HG03095 (cell line): ENCODE results near the gene DTL.

ENCODE experiments used
- ATAC-seq: cut with Tn5 transposase; IDR thresholded peaks from one replicate; pipeline ENCODE4 v1.9.1; 2021; ENCODE audit warnings: moderate library complexity; ENCODE audit not compliant: unreplicated experiment

Gene DTL

DNA sequence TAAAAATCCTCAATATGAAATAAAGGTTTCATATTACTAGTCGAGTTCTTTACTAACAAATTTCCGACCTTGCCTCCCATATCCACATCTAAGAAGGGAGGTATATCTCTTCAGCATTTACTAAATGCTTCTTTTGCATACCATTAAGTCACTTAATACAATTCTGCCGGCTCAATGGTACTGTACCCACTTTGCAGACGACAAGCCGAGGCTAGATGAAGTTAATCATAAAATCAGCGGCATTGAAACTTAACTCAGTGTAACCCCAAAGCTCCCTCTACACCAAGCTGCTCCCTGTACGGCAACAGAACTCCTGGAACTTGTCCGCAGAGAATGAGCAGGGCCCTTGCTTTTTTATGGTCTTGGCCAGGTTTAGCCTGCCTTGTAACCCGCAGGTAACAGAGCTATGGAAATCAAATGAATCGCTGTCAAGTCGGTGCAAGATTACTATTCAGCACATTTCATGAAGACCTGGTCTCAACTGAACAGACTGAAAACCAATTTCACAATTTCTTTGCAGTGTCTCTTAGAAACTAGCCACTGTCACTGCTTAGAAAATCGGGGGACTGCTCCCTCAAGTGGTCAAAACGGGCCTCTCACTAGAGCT, 929 bp upstream of the DTL start:
- ATAC-seq = peak; percentile 5

DNA sequence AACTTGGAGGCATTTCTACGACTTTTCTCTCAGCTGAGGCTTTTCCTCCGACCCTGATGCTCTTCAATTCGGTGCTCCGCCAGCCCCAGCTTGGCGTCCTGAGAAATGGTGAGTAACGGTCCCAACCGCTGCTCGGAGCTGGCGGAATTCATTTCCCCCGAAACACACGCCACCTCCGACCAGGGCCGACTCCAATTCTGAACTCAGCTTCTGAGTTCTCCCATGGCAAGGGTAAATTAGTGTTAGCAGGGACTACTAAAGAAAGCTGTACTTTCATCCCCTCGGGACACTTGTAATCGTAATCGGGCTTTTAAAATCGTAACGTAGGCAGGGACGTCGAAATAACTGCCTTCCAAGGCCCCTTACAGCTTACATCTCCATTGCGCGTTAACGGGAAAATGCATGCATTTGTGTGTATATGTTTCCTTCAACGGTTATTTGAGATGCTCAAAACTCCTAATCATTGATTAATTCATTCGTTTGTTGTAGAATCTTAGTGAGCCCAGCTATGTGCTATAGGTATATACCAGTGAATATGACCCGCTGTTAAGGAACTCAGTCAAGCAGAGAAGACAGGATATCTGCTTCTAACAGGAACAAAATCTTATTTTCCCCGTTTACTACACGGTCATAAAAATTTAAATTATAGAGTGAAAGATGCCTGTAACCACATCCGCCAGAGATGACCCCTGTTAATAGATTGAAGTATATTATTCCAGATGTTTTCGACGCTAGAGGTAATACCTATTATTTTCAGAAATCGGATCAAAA, 472 bp downstream of the DTL start:
- ATAC-seq = peak; percentile 7

DNA sequence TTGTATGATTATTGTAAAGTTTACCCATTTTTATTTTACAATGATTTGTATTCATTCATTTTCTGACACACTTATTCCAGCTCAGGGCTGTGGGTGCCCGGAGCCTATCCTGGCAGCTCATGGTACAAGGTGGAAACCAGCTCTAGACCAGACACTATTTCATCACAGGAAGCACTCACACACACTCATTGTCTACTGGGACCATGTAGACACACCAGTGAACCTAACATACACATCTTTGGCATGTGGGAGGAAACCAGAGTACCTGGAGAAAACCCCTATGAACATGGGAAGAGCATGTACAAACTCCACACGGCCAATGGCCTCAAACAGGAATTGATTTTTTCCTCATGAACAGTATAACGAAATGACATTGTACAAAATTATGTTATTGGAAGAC, 2.4 kb downstream of the DTL start:
- ATAC-seq = no peak

DNA sequence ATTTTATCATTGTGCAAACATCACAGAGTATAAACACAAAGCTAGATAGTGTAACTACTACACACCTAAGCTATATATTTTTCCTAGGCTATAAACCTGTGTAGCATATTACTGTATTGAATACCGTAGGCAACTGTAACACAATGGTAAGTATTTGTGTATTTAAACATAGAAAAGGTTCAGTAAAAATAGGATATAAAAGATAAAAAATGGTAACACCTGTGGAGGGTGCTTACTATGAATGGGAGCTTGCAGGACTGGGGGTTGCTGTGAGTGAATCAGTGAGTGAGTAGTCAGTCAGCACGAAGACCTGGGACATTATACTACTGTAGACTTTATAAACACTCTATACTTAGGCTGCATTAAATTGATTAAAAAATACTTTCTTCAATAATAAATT, 4.1 kb downstream of the DTL start:
- ATAC-seq = no peak

DNA sequence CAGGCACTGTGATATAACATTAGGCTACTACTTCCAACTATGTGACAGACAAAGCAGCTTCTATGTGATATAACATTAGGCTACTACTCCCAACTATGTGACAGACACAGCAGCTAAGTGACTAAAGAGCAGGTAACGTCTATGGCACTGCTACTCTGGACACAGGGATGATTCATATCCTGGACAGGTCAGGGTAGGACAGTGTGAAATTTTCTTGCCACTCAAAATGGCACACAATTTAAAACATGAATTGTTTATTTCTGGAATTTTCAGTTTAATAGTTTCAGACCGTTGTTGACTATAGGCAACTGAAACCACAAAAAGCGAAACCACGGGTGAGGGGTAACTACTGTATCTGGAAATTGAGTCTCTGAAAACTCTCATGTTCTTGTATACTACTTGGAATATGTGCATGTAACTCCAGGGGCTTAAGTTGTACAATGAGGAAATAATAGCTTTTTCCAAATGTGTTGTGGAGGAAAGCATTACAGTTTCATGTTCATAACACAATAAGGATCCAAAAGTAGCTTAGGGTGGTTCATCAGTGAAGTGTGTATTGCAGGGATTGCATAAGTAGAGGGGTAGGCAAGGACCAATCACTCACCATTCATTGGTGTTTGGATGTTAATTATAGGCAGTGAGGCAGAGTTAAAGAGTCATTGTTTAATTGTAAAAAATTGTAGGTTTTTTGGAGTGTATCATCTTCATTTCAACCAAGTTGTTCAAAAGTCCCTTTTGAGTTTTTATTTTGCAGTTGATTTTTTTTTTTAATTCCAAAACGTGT, 5.3 kb downstream of the DTL start:
- ATAC-seq = no peak

DNA sequence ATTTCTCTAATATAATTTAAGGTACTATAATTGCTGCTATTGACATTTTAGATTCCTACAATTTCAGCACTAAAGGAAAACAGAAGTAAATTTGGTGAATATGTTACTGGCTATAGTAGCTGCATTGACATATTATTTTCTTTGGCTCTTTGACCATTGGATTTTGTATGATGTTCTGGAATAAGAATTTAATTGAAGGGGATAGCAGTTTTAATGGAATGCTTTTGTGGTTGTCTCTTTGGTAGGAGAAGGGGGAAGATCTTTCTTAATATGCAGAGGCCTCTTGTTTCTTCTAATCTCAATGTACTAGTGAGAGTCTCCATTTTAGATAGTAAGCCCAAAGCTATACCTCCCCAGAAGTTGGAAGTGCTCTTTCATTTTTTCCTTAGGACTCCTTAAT, 6.9 kb downstream of the DTL start:
- ATAC-seq = no peak

DNA sequence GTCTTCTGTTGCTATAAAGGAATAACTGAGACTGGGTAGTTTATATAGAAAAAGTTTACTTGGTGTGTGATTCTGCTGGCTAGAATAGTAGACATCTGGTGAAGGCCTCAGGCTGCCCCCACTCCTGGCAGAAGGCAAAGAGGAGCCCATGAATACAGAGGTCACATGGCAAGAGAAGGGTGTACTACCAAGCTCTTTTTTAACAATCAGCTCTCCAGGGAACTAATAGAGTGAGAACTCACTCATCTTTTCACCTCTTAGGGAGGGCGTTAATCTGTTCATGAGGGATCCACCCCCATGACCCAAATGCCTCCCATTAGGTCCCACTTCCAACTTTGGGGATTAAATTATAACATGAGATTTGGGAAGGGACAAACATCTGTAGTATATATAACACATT, 9.3 kb downstream of the DTL start:
- ATAC-seq = no peak

DNA sequence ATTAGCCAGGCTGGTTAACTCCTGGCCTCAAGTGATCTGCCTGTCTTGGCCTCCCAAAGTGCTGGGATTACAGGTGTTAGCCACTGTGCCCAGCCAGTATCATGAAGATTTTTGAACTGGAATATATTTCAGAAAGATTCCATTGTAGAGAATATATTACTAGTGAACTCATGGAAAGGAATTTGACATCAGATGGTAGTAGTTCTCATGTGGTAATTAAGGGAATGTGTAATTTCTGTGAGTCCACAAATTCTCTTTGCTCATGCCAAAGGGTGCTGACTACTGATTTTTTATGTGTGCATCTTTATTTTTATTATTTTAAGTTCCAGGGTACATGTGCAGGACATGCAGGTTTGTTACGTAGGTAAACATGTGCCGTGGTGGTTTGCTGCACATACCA, 10.4 kb downstream of the DTL start:
- no peak for ATAC-seq

DNA sequence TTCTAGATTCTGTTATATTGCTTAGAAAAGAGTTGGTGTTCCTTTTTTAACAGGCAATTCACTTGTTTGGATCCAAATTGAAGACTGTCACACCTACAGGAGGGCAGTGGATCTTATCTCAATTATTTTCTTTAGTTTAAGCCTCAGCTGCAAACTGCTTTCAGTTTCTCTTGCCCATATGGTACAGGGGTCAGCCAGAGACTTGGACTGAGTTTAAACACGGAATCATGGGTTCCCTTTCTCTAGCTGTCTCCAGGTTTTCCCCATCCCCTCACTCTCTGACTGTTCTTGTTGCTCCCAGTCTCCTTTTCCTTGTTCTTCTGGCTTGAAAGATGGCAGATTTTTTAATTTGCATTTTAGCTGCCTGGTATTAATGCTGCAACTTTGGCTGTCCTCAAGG, 18.4 kb downstream of the DTL start:
- ATAC-seq = no peak

DNA sequence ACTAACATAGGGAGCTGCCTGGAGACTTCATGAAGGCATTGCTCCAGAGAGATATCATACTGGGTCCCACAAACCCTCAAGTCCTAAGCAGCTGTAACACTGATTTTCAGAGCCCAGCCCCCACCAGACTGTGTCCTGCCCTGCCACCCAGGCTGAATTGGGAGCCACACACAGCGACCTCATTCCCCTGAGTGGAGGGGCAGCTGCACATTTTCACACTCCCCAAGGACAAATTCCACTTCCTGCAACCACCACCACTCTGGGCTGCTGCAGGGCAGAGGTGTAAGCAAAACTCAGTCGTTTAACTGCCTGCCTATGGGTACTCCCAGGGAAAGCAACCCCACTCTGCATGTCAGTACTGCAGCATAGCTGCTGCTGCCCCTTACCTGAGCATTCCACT, 19.8 kb downstream of the DTL start:
- no peak for ATAC-seq

DNA sequence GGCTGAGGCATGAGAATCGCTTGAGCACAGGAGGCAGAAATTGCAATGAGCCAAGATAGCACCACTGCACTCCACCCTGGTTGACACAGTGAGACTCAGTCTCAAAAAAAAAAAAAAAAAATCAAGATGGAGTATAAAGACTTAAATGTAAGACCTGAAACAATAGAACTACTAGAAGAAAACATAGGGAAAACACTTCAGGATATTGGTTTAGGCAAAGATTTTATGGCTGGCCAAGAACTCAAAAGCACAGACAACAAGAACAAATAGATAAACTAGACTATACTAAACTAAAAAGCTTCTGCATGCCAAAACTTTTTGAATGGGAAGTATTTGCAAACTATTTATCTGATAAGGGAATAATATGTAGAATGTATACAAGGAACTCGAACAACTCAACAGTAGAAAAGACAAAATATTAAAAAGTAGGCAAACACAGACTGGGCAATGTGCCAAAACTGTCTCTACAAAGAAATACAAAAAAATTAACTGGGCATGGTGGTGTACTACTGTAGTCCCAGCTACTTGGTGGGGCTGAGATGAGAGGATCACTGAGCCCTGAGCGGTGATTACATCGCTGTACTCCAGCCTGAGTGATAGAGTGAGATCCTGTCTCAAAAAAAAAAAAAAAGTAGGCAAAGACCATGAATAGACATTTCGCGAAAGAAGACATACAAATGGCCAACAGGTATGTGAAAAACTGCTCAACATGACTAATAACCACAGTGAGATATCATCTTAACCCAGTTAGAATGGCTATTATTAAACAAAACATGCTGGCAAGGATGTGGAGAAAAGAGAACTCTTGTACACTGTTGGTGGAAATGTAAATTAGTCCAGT, 25.3 kb downstream of the DTL start:
- no peak for ATAC-seq

DNA sequence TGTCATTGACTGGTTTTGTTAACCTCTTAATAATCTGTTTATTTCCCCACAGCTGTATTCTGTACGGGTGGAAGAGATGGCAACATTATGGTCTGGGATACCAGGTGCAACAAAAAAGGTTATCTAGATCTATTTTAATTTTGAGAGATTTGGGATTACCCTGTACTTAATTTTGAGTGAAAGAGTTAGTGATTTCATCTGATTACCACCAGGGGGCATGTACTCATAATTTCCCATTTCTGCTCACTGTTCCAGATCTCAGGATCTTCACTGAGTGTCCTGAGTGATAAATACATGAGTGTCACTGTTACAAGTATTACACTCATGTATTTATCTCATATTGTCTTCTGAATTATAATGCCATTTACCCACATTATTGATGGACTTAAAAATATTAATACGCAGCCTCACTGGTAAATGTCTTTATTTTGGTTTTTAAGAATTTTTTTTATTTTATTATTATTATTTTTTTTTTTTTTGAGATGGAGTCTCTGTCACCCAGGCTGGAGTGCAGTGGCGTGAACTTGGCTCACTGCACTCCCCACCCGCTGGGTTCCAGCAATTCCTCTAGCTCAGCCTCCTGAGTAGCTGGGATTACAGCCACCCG, 27.4 kb downstream of the DTL start:
- no peak for ATAC-seq

DNA sequence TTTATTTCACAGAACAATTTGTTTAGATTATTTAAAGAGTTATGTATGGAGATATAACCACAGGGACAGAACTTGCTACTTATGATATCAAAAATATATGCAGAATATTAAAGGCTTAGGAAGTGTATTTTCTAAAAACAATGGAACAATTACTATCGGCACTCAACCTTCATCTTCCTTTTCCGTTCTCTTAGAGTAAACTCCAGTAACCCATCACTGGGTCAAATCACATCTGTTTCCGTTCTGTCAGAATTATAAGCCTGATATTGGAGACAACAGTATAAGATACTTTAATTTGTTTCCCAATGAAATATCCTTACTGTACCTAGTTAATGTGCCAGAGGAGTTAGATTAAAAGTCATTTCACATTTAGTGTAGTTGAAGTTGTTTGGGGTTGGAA, 32.2 kb downstream of the DTL start:
- ATAC-seq = no peak

DNA sequence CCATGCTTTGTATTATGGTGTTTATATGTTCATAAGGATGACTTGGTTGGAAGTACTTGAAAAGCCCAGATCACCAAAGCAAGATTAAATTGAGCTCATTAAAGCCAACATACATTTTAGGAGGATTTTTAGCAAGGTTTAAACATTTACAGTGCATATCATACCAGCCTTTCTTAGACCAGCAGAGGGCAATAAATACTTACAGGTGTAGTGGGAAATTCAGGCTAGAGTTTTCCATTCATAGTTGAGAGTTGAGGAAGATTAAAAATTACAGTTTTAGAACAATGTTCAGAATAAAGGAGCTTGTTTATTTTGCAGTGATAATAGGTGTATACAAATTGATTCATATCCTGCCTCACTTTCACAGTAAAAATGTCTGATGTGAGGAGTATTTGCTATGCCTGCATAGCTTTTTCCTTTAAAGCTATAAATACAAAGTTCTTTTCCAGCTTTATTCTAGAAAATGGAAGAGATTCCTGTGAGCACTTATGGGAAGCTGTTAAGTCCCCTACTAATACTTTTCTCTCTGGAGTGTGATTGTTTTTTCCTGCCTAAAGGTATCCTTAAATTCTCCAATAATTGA, 35.3 kb downstream of the DTL start:
- no peak for ATAC-seq

DNA sequence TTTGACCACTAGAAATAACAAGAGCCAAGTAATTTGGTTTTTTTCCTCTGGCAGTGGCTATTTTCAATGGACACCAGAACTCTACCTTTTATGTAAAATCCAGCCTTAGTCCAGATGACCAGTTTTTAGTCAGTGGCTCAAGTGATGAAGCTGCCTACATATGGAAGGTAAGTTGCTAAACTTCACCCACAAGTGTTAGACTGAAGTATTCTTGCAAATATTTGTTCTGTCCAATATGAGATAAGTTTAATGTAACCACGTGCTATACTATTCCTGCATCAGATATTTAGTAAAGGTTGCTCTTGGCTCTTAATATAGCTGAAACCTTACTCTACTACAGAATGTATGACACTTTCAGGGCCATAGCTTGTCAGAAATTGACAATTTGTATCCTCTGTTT, 36.5 kb downstream of the DTL start:
- no peak for ATAC-seq

DNA sequence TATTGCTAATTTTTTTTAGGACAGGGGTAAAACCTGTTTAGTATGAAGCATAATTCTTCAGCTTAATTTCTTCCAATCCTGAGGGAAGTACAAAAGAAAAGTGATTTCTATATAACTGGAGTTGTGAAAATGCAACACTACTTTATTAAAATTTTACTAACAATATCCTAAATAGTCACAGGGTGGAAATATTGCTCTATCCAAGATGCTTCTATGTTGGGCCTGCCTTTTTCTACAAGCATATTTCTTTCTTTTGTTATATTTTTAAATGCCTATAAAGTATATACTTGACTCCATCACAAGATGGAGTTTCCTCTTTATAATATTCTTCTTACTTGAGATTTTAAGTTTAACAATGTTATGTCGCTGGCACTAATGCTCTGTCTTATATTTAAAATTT, 37.9 kb downstream of the DTL start:
- no peak for ATAC-seq

DNA sequence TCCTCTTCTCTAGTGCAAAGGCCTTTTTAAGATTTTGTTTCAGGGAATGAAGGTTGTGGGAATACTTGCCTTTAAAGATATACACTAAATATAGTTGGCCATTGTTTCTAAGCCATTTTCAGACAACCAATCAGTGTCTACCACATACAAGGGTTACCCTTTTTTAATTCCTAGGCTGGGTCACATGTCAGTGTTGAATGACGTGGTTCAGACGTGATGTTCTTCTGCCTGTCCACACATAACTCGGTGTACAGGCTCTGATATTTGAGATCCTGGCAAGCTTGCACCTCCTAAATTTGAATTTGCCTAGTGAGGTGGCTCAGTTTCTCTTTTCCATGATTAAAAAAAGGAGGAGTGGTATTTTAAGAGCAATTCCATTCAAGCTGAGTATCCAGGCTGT, 38.8 kb downstream of the DTL start:
- no peak for ATAC-seq

DNA sequence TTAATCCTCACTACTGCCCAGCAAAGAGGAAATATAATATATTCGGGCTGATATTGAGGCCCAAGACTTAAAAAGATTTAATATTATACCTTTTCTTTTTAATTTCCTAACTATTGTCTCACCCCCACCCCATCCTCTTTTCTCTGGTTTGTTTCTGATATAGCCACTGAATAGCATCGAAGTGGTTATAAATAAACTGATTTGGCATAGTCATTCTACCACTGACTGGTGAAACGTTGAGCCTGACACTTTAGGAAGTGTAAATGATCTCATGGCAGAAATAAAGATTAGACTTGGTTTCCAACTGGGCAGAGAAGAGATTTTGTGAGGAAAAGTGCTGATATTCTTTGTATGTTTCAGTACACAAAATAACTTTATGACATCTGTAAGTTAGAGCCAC, 39.3 kb downstream of the DTL start:
- ATAC-seq = no peak

DNA sequence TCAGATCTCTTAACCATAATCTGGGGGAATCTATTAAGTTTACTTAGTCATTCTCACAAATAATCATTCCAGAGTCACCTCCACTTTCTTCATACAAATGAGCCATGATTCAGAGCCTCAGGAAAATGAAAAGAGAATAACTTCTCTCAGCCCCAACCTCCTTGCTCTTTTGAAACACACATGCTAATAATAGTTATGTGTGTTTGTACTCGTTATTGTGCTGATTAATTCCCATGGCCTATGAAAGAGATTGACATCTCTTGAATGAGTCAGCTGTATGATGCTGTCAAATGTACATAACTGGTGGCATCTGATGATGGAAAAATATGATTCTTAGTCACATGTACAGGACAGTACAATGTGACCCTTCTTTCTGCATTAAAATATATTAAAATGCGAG, 41.5 kb downstream of the DTL start:
- no peak for ATAC-seq

DNA sequence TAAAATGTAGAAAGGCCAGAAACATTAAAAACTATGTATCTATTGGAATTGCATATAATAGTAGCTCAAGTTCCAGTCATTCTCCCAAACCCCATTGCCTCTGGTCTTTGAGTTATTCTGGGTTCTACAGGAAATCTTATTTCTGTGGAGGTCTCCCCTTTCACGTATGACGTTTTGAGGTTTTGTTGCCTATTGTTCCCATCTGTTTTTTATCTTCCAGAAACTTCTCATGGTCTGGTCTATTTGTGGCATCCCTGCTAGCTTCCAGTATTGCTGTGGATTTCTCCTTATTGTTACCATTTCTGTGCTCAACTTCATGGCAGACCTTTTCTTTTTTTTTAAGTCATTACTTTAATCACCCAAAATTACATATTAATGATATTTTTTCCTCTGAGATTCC, 43.3 kb downstream of the DTL start:
- ATAC-seq = no peak
